Adrenal gland (tissue), 5 donors: ENCODE measurements around the gene TOPAZ1.
"Not testable (repeated sequence)": the region's sequence is repeated elsewhere in the genome, so short reads cannot be mapped to it uniquely, and the experiment has no call there.

ENCODE experiments used
- POLR2A ChIP-seq, 2 donors: fragments of 450-650 bp; IDR thresholded peaks; one replicate each; pipeline ENCODE4 v1.6.1; 2017; ENCODE audit warnings: antibody characterized with exemption in 2 of 2, mild to moderate bottlenecking in 2 of 2, moderate library complexity in 1 of 2
- TF ChIP-seq, protein P1 (sequence below), 6 experiments: fragments of 450-650 bp in 4 of 6; fragments of 200-600 bp in 2 of 6; sonication (generic) in 1 of 6; IDR thresholded peaks; 1 replicate in 5 of 6; 2 replicates in 1 of 6; pipeline versions ENCODE4 v1.5.1 to v1.8.0; 2016 to 2021; ENCODE audit warnings: antibody characterized with exemption in 6 of 6, mild to moderate bottlenecking in 2 of 6, moderate library complexity in 1 of 6
- donor health status: DM: no; HTN: no; CAD: no.

DNA sequence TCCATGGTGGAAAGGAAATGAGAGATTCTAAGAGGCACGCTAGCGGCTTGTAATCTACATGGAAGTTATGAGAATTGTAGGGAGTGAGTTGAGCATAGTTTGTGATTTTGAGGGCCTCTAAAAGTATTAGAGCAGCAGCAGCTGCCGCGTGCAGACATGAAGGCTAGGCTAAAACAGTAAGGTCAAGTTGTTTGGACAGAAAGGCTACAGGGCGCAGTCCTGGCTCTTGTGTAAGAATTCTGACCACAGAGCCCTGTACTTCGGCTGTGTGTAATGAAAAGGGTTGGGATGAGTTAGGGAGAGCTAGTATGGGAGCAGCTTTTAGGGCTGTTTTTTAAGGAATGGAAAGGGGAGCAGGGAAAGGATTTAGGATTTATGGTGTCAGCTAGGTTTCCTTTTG, 104.9 kb downstream of the TOPAZ1 start:
- TF ChIP-seq, protein P1, sequence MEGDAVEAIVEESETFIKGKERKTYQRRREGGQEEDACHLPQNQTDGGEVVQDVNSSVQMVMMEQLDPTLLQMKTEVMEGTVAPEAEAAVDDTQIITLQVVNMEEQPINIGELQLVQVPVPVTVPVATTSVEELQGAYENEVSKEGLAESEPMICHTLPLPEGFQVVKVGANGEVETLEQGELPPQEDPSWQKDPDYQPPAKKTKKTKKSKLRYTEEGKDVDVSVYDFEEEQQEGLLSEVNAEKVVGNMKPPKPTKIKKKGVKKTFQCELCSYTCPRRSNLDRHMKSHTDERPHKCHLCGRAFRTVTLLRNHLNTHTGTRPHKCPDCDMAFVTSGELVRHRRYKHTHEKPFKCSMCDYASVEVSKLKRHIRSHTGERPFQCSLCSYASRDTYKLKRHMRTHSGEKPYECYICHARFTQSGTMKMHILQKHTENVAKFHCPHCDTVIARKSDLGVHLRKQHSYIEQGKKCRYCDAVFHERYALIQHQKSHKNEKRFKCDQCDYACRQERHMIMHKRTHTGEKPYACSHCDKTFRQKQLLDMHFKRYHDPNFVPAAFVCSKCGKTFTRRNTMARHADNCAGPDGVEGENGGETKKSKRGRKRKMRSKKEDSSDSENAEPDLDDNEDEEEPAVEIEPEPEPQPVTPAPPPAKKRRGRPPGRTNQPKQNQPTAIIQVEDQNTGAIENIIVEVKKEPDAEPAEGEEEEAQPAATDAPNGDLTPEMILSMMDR (IDR thresholded peaks at IDR 0.05): not testable (repeated sequence)
- not testable (repeated sequence) for TF ChIP-seq POLR2A (IDR thresholded peaks at IDR 0.05)
